Midbrain (tissue), 1 donor: ENCODE measurements around the gene GALNS.

Experiments used
- DNase-seq: peaks from one replicate; lab custom pipeline; 2025; lab: John Stamatoyannopoulos, UW

The GALNS gene

DNA sequence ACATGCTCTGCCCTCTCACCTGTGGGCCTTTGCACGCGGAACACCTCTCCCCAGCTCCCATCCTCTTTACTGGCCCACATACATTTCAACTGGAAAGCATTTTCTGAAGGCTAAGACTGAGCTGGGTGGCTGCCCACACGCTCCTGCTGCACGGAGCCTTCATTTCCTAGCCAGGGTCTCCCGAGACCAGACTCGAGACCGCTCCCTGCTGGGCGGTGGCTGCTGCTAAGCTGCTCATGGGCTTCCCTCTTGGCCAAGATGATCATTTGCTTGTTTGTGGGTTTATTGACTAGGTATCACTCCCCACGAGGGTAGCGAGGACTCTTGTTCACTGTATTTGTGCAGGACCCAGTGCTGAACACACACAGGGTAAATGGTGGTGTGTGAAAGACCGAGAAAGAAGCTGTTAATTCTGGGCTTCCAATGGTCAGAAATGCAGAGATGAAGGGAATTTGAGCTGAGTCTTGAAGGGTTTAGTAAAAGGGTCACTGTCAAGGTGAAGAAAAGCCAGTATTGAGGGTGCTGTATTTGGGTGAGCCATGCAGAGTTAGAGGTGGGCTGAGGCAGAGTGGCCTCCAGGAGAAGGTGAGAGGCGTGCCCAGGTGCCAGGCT lies 1.1 kb upstream of the GALNS start:
- DNase-seq, result peak; percentile 77

DNA sequence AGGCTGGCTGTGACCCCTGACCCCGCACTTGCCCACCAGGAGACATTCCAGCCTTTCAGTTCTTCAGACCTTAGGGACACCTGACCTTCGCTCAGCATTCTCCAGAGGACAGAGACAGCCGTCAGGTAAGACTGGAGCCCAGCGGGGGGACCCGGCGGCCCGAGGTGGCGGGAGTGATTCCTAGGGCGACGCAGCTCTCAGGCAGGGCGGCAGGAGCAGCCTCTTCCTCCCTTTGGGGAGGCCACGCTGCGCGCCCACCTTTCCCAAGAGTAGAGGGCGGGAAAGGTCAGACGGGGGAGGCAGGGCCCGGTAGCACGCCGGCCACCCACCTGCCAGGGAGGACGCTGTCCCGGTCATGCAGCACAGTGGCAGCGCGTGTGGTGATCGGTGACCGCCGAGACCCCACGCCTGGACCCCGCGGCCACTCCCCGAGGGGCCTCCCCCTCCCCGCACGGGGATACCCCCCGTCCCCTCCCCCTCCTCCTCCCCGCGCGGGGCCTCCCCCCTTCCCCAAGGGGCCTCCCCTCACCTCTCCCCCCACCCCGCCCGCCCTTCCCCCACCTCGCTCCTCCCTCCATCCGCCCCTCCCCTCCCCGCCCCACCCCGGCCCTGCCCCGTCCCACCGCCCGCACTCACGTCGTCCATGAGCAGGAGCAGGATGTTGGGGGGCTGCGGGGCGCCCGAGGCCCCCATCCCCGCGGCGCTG lies 472 bp downstream of the GALNS start:
- DNase-seq, result no peak

DNA sequence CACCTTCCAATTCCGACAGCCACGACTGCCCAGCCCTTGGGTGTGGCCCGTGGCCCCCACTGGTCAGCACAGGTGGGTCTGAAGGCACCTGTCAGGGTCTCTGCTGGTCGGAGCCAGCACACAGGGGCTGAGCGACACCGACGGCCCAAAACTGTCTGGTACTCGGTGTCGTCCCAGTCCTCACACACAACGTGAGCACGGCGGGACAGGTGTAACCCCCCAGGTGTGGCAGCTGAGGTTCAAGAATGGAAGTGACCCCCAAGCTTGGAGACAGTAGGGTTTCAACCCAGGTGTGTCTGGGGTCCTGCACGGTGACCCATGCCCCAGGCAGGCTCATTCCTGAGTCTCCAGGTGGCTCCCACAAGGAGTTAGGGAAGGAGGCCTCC lies 1.0 kb downstream of the GALNS start:
- no peak for DNase-seq

DNA sequence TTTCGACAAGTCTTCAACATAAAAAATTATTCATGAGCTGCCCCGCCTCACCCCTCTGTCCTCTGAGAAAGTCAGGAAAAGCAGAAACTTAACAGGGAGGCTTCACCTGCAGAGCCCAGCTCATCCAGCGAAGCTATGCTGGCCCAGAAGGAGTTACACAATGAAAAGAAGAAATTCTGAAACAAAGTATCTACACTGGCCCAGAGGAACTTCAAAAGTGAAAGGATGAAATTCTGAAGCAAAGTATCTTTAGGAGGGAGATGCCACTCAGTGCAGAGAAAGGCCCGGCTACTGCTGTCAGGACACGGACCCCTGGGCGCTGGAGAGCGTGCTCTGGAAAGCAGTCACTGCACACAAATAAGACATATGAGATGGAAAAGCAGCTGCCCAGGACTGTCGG lies 1.6 kb downstream of the GALNS start:
- DNase-seq, result no peak

DNA sequence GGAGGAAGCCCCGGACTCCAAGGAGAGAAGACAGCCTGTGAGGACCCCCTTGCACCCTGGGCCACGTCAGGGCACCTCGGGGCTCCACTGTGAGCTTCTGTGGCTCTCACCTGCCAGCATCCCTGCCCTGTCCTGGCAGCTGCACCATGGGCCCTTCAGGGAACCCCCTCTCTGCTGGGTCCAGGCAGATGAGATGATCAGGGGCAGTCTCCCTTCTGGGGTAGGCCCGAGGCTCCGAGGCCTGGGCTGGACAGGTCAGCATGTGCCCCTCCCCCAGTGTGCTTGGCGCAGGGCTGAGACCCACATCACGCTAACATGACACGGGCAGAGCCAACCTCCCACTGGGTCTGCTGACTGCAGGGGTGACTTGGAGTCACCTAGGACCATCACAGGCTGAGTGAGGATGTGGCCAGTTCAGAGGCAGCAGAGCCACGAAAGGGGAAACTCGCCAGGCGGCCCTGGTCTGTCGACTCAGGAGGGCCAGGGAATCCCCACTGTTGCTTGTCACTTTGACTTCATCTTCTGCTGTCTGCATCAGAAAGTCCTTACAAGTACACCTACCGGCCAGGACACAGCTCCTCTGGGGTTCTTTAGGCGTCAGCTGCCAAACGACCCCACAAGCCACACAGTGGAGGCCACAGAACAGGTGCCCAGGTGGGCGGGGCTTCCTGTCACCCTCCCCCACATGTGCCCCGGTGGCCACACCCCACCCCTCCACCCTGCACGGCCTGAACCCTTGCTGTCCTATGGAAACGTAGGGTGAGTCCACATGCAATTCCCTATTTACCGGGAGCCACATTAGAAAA lies 2.2 kb downstream of the GALNS start:
- DNase-seq, result no peak

DNA sequence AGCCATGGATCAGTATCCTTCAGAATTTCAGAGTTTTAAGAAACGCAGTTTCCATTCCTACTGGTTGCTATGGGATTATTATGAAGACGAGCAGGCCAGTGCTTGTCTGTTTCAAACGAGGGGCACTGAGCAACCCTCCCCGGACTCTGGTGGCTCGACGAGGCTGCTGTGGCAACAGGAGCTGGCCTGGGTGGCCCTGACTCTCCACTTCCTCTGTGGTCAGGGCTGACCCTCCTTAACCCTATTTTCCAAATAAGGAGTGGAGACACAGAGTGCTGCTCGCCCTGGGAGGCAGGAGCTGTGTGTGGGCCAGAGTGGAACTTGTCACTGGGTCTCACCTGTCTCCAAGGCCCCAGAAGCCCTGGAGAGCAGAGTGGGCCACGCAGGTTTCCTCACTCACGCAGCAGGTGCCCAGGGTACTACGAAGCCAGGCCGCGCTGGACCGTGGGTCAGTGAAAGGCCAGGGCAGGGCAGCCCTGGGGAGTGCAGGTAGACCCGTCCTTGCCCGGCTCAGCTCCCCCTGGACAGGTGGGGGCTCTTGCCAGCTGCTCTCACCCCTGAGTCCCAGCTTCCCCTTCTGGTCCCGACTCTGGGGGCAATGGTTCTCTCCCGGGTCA lies 3.3 kb downstream of the GALNS start:
- no peak for DNase-seq

DNA sequence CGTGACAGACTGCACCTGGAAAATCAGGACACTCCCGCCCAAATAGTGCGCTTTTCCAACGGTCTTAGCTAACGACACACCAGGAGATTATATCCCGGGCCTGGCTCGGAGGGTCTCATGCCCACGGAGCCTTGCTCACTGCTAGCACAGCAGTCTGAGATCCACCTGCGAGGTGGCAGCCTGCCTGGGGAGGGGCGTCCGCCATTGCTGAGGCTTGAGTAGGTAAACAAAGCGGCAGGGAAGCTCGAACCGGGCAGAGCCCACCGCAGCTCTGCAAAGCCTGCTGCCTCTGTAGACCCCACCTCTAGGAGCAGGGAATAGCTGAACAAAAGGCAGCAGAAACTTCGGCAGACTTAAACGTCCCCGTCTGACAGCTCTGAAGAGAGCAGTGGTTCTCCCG lies 5.1 kb downstream of the GALNS start:
- DNase-seq, result no peak

DNA sequence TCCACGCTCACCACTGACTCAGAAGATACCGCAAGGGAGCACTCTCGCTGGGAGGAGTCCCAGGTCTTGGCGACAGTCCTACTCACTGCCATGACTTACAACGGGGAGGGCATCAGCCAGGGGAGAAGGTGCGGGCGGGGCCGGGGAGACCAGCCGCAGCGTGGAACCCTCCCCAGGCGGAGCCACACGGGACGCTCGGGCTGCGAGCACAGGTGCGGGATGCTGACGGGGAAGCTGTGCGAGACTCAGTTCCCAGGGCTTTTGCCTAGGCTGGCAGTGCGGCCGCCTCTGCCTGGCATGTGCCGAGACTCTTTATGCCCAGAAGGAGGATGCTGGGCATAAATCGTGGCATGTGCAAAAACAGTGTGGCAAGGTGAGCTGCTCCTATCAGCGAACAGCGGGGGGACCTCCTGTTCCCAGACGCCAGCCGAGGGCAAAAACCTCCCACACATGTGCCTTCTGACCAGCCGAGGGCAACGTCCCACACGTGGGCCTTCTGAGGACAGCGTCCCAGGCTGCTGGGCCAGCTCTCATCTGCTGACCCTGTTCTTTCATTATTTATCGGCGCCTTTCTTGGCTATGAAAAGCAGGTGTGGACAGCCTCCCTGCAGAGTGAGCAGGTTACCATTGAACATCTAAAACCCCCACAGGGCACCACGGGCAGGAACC lies 6.1 kb downstream of the GALNS start:
- DNase-seq, result no peak

DNA sequence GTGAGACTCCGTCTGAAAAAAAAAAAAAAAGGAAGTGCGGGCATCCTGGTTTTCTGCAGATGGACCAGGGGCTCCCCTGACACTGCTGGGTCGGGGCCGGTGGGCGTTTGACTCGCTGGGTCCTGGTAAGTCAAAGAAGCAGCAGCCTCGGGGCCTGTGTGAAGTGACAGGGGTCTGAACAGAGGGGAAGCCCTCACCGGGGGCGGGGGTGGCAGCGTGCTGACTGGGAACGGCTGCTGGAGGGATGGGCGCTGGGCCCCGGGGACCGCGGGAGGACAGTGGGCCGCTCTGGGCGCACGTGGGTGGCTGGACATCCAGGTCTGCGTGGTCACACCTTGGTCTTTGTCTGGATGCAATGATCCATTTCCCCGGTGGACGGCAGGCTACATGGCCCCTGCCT lies 8.2 kb downstream of the GALNS start:
- no peak for DNase-seq

DNA sequence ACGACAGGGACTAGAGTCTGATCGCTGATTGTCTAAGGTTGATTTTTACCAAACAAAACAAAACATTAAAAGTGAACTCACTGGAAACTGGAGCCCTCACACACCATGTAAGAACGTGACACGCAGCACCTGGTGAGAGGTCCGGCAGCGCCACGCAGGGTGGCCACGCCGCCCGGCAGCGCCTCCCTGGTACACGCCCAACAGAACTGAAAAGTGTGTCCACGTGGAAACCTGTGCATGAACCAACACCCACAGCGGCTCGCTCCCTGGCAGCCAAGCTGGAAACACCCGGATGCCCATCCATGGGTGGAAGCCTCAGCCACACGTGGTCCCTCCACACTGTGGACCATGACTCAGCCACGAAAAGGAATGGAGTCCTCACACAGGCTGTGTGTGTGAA lies 9.1 kb downstream of the GALNS start:
- no peak for DNase-seq

DNA sequence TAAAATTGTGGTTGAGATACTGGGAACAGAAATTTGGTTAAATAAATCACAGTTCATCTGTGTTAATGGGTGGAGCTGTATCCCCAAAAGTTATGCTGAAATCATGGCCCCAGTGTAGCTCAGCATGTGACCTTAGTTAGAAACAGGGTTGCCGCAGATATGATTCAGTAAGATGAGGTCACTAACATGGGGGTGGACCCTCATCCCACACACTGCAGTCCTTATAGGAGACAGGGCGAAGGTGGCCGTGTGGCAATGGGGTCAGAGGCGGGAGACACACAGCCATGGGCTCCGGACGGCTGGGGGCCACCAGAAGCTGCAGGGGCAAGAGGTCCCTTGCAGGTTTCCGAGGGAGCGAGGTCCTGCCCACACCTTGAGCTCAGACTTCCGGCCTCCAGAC lies 10.7 kb downstream of the GALNS start:
- no peak for DNase-seq

DNA sequence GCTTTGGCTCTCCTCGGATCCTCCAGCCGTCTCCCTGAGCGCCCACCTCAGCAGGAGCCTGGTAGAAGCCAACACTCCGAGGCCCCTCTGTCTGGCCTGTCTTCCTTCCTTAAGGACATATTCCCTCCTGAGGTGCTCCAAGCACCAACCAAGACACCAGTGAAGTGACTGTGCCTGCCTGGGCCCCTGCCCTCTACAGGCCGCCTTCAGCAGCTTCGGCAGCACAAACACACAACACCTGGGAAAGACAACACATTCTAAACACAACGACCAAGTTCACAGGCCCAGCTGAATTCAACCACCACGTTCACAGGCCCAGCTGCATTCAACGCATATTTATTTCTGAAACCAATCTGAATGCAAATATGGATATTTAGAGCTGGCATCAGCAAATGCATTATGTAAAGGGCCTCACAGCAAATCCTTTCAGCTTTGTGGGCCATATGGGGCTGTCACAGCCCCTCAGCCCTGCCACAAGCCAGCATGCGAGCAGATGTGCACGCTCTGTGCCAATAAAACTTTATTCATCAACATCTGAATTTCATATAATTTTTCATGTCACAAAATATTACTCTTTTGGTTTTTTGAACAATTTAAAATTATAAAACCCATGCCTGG lies 12.2 kb downstream of the GALNS start:
- DNase-seq, result no peak

DNA sequence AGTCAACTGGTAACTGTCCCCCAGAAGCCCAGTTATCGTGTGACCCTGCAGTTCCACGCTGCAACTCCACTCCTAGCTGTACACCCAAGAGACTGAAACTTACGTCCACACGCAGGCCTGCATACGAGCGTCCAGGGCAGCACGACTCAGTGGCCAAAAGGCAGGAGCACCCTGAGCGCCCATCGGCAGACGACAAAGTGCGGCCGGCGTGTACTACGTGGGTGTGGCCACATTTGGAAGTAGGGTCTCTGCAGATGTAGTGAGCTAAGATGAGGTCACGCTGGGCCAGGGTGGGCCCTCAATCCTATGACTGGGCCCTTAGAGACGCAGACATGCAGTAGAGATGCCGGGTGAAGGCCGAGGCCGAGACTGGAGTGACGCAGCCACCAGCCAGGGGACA lies 13.5 kb downstream of the GALNS start:
- no peak for DNase-seq

DNA sequence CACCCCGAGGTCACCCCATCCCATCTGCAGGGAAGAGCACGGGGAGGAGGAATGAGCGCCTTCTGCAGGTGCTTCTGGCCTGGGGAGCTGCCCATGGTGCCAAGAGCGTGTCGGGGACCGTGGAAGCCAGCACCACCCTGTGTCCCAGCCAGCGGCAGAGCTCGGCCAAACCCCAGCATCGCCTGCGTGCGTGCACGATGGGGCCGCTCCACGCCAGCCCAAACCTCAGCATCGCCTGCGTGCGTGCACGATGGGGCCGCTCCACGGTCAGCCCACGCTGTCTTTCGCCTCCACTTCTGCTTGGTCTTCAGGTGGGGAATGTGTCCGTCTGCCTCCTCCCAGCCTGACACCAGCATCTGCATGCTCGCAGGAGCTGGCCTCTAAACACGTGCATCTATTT lies 13.9 kb downstream of the GALNS start:
- no peak for DNase-seq

DNA sequence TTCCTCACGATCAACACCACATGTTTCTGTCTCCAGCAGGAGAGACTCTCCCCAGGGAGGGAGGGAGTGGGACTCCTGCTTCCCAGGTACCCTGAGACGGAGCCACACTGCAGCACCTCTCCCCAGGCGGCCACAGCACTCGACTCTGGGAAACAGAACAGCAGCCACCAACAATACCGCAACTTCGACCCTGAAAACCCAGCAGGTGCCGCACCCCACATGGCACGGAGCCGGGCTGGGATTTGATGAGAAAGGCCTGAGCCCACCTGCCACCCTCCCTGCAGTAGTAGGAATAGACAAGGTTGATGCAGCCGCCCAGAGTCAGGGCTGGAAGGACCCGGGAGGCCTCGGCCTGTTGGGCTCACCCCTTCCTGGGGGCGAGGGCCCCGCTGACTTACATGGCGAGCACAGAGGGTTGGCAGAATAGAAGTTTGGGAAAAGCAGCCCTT lies 14.4 kb downstream of the GALNS start:
- no peak for DNase-seq

DNA sequence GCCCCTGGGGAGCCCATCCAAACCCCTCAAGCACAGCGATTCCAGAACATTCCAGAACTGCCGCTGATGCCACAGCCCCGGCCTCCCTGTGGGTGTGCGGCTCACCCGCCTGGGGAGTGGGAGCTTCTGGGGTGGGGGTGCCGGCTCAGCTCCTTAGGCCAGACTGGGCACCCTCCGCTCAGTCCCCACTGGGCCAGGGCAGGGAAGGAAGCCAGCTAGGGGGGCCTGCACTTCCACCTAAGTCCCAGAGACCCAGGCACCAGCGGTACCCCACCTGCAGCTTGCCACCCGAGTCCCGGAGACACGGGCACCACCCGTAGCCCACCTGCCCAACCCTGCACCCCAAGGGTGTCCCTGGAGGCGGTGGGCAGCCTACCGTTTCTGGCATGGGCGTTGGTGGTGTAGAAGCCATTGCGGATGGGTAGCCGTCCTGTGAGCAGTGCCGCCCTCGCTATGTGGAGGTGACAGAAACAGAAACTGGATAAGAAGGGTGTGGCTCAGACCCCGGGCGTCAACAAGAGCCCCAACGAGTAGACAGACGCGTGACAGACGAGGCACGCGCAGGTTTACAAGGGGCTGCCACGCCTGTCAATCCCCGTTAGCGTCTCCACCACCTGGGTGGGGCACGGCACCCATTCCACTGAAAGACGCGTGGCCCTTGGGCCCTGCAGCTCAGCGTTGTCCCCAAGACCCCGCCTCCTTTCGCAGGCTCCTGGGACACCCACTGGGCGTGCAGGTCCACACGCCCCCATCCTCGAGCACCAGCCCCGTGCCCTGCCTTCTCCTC lies 15.0 kb downstream of the GALNS start:
- DNase-seq, result no peak

DNA sequence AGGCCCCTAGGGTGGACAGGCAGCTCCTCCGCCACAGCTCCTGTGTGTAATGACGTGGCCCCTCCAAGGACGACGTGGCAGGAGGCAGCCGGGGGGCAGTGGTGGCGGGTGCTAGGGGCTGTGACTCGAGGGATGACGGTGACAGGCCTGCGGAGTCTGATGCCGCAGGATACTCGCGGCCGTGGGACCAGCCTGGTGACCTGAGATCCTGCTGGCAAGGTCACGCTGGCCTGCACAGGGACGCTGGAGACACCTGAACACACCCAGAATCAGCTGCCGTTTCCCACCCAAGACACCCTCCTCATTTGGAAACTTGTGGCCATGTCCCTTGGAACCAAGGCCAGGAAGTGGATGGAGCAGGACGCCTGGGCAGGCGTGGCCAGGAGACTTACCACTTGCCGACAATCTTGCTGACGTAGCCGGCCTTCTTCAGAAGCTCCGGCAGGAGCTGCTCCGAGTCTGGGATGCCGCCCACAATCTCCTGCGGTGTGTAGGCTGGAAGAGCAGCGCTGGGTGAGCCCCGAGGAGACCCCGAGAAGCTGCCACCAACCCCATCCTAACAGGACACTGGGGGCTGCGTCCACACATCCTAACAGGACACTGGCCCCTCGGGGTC lies 16.0 kb downstream of the GALNS start:
- no peak for DNase-seq

DNA sequence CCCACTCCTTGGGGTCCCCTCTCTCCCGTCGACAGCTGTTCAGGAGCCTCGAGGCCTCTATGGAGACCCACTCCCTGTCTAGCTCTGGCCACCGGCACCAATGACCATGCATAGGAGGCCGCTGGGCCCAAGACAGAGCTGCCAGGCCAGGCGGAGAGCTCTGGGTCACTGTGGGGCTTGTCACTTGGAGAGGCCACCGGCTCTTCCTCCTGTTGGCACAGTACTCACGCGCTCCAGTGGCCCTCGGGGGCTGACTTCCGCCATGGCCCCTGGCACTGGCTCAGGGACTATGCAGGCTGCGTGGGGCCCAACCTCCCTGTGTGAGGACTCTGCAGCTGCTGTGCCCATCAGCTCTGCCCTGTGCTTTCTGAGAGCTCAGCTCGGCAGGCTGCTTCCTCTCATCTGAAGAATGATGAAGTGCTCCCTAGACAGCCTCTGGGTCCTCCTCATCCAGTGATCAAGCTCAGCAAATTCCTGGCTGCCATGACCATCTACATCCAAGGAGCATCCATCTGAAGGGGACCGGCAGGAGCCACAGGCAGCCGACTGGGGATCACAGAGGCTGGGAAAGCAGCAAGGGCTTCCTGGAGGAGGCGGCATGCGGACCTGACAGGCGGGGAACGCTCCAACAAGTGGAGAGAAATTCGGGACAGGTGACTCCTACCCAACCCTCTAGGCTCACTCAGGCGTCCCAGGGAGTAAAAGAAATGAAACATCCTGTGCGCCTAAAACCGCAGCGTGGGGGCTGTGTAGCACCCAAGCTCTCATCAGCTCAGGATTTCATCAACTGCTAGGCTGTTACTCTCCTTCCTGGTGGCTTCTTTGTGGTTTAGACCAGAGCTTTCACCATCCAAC lies 16.8 kb downstream of the GALNS start:
- no peak for DNase-seq

DNA sequence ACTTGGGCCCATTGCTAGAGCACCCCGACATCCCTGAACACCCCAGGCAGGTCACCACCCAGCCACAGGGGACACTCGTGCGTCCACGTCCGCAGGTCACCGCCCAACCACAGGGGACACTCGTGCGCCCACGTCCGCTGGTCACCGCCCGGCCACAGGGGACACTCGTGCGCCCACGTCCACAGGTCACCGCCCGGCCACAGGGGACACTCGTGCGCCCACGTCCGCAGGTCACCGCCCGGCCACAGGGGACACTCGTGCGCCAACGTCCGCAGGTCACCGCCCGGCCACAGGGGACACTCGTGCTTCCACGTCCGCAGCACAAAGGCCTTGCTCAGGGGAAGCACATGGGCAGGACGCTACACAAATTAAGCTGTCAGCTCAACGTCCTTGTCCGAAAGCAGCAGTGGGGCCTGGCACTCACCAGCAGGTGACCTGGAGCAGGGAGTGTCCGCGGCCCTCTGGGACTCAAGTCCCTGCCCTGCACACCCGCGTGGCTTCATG lies 17.7 kb downstream of the GALNS start:
- DNase-seq, result no peak
